ENCODE measurements around the gene SLC25A53. TPM values are rescaled to one million over a fixed set of nuclear protein-coding genes. Genes with fewer than 3 reads are reported as not detected.
"Not testable (repeated sequence)": the region's sequence is repeated elsewhere in the genome, so short reads cannot be mapped to it uniquely, and the experiment has no call there.

SLC25A53 gene
- total RNA-seq, 1 experiment from 2014 or later: 0.84 TPM

- DNase-seq (ENCODE audit: low spot score): not testable (repeated sequence)
Measured at GRCh38 chrX:104075778-104076445, 80.9 kb downstream of the SLC25A53 start, which contains the start of gene TMSB15C. TMSB15C (minus strand) TSS chrX:104076236.

- not testable (repeated sequence) for DNase-seq (ENCODE audit: low spot score)
Measured at GRCh38 chrX:104062636-104063035, 94.2 kb downstream of the SLC25A53 start.

- DNase-seq (ENCODE audit: low spot score): not testable (repeated sequence)
Measured at GRCh38 chrX:104054956-104055355, 101.9 kb downstream of the SLC25A53 start.

Other genes starting within 250 kb of the SLC25A53 start
- 17.0 and 24.3 TPM in 2 replicates for gene TMSB15B, start 194.4 kb downstream of the SLC25A53 start, total RNA-seq (2014; rRNA removed; shearing (Covaris generic))
- gene H2BW1, start 143.3 kb downstream of the SLC25A53 start, total RNA-seq (2014; rRNA removed; shearing (Covaris generic)): not detected in 2 replicates
- gene H2BW2, start 117.1 kb downstream of the SLC25A53 start, total RNA-seq (2014; rRNA removed; shearing (Covaris generic)): not detected in 2 replicates
- 2.9 and 4.2 TPM in 2 replicates for gene TMSB15C, start 80.8 kb downstream of the SLC25A53 start, total RNA-seq (2014; rRNA removed; shearing (Covaris generic))
- 0.60 TPM in 1 of 2 replicates, not detected in the other for gene ZCCHC18, start 44.5 kb downstream of the SLC25A53 start, total RNA-seq (2014; rRNA removed; shearing (Covaris generic))
- 18.5 and 20.0 TPM in 2 replicates for gene FAM199X, start 9.4 kb upstream of the SLC25A53 start, total RNA-seq (2014; rRNA removed; shearing (Covaris generic))
- gene ESX1, start 97.9 kb upstream of the SLC25A53 start, total RNA-seq (2014; rRNA removed; shearing (Covaris generic)): not detected in 2 replicates